BJ (cell line): Measurements from ENCODE around the gene DCPS. TPM values are rescaled to one million over a fixed set of nuclear protein-coding genes. Genes with fewer than 3 reads are reported as not detected.

Source experiments
- CTCF ChIA-PET: fragments of 350-600 bp; formaldehyde crosslinking; extraction: SDS; loops from one replicate; lab custom pipeline; 2021; ENCODE audit warnings: antibody characterized with exemption, inconsistent platforms; lab: Yijun Ruan, JAX
- POLR2A ChIA-PET: fragments of 300-600 bp; sonication (Branson Sonifier 250); formaldehyde crosslinking; extraction: SDS; loops from one replicate; lab custom pipeline; 2021; ENCODE audit warnings: antibody characterized with exemption; lab: Charles Lee
- DNase-seq: peaks from one replicate; pipeline ENCODE4 v3.0.0-alpha.2; 2011; ENCODE audit warnings: low read depth
- H3K27me3 ChIP-seq: 2 replicates; pipeline ENCODE4 v1.6.0; 2011; ENCODE audit warnings: low read length; ENCODE audit not compliant: control insufficient read depth, insufficient read depth
- H3K36me3 ChIP-seq: 2 replicates; pipeline ENCODE4 v1.5.1; 2011; ENCODE audit warnings: low read length; ENCODE audit not compliant: control insufficient read depth, insufficient read depth
- H3K4me3 ChIP-seq: 2 replicates; pipeline ENCODE4 v1.5.1; 2011; ENCODE audit warnings: low read depth, mild to moderate bottlenecking, control low read depth, low read length
- CTCF ChIP-seq: IDR thresholded peaks from 2 replicates; pipeline ENCODE4 v1.5.1; 2011; ENCODE audit warnings: low read depth, mild to moderate bottlenecking, control low read depth, inconsistent platforms, low read length, moderate library complexity; ENCODE audit not compliant: insufficient read depth
- polyA plus RNA-seq: library from polyadenylated mRNA; depleted of rRNA; stranded (reverse); fragments of >200 nt; gene quantifications from 2 replicates; pipeline ENCODE4 v1.2.3, GENCODE V29; 2011

DCPS gene
- polyA plus RNA-seq, 1 experiment, result 23.5 TPM

GRCh38 chr11:126328938-126329643 is 25.2 kb downstream of the DCPS start:
- ChIA-PET CTCF (interaction anchor here (0.9 to 2.2 kb wide), 3 partner anchors 10 to 18 kb away, joined by 3 to 9 read pairs (median 7); no protein-coding TSS in a partner anchor), POLR2A (no interaction called here)
- no peak for TF ChIP-seq CTCF

GRCh38 chr11:126329644-126330211 is 25.9 kb downstream of the DCPS start:
- Histone ChIP-seq H3K4me3 (no peak overlapping the region), H3K27me3 (no peaks in the 10 kb centered on the region), H3K36me3 (no peaks in the 10 kb centered on the region)
- POLR2A ChIA-PET, result no interaction called here
- TF ChIP-seq CTCF, result no peak
- CTCF ChIA-PET, result interaction anchor here (0.9 to 2.2 kb wide), 3 partner anchors 10 to 19 kb away, joined by 3 to 9 read pairs (median 7); no protein-coding TSS in a partner anchor
- no peak for DNase-seq

More at GRCh38 chr11:126328938-126329643, 25.2 kb downstream of the DCPS start:
- Histone ChIP-seq H3K27me3 (no peaks in the 10 kb centered on the region), H3K4me3 (no peak overlapping the region), H3K36me3 (no peaks in the 10 kb centered on the region)
- DNase-seq, result no peak

- H3K36me3 ChIP-seq, result no peaks in the 10 kb centered on the region
- POLR2A ChIA-PET, result no interaction called here
- no peak overlapping the region for H3K4me3 ChIP-seq
- no peak for DNase-seq
- no peak for TF ChIP-seq CTCF
- CTCF ChIA-PET, result interaction anchor here (0.8 to 2.1 kb wide), 3 partner anchors 13 to 21 kb away, joined by 4 to 9 read pairs (median 6); no protein-coding TSS in a partner anchor
- H3K27me3 ChIP-seq, result no peaks in the 10 kb centered on the region
Observed at GRCh38 chr11:126331286-126331685, 27.4 kb downstream of the DCPS start.

GRCh38 chr11:126332221-126332711 is 28.4 kb downstream of the DCPS start:
- H3K27me3 ChIP-seq, result no peaks in the 10 kb centered on the region
- no peaks in the 10 kb centered on the region for H3K36me3 ChIP-seq
- ChIA-PET CTCF (interaction anchor here (2.1 kb wide), 1 partner anchor 22 kb away, joined by 6 read pairs; no protein-coding TSS in a partner anchor), POLR2A (interaction anchor here (0.6 to 0.9 kb wide), 2 partner anchors 10 to 51 kb away, joined by 3 read pairs; no protein-coding TSS in a partner anchor)
- H3K4me3 ChIP-seq, result no peak overlapping the region
- DNase-seq, result peak; percentile 69
- no peak for TF ChIP-seq CTCF

GRCh38 chr11:126333142-126333541 is 29.3 kb downstream of the DCPS start:
- H3K27me3 ChIP-seq, result no peaks in the 10 kb centered on the region
- TF ChIP-seq CTCF, result no peak
- CTCF ChIA-PET, result interaction anchor here (0.6 to 2.1 kb wide), 3 partner anchors 11 to 150 kb away, joined by 3 to 6 read pairs (median 3); no protein-coding TSS in a partner anchor
- no peak overlapping the region for H3K4me3 ChIP-seq
- no peak for DNase-seq
- H3K36me3 ChIP-seq, result no peaks in the 10 kb centered on the region
- POLR2A ChIA-PET, result no interaction called here
